Right kidney (tissue), 1 donor: ENCODE data around the gene MVB12B.

Source experiments
- DNase-seq: peaks from one replicate; pipeline ENCODE4 v3.0.0-alpha.2; 2016

The MVB12B gene

DNA sequence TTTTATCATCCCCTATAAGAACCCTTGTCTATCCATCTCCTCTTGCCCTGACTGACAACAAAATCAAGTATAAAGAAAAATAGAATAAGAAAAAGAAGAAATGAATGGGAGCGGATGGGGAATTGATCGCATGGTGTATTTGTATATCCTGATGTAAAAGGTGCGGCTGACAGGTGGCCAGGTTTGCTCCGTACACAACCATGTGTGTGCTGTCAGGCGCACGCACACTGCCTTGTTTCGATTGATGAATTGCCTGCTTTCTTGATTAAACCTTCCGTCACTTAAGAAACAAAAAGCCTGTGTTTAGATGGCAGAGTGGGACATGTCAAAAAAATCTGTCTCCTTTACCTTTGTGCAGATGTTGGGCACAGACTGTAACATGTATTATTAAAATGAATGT lies 102.6 kb downstream of the MVB12B start:
- no peak for DNase-seq

DNA sequence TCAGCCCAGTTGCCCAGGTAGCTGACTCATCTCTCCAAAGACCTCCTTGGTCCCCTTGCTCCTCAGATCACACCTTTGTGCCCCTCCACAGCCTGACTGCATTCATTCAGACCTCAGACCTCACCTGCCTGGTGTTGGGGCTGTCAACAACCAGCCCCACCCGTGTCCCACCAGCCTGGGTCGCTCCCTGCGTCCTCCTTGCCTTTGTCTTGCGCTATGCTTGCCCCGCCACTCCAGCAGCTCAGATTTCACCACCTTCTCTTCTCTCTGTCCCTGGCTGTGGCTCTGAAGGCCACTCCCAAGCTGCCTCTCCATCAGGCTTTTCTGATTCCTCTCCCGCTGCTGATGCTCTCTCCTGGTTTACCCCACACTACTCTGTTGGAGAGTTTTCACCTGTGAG lies 103.5 kb downstream of the MVB12B start:
- DNase-seq = no peak

DNA sequence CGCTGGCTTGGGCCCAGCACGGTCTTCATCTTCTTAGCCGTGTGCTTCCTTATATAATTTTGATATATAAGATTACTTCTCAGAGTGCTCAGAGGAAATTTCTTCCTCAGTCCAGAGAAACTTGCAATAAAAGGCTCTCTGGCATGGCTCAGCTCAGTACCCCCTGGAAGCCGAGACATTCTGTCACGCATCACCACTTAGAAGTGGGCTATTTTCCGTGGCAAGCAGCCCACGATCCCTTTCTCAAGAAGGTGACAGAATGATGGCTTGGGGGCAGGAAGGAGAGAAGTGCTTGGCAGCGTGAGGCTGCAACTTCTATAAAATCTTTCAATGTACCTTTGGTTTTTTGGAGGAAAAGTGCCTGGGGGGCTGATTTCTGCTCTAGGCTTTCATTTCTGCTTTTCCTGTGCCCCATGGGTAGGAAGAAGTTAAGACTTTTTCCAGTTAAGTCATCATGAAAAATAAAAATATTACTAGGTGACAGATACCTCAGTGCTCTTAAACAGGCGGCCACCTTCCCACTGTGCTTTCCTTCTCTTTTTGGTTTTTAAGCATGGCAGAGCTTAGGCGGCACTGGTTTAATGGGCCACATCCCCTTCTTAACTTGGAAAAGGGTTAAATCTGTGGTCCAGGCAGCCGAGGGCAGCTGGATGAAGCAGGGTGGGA lies 104.6 kb downstream of the MVB12B start:
- no peak for DNase-seq

DNA sequence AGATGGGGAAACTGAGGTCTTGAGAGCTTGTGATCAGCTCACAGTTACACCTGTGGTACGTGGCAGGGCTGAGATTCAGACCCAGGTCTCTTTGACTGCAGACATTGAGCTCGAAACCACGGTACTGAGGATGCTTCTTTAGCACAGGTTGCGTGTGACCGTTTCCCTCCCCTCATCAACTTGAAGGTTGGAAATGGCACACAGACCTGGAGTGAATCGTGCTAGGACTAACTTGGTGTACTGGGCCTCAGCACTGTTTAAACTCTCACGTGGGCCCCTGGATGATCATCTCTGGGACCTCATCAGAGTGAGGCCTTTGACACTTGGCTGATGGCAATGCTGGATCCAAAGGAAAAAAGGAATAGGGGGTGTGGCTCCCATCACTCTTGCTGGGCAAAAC lies 106.0 kb downstream of the MVB12B start:
- no peak for DNase-seq

DNA sequence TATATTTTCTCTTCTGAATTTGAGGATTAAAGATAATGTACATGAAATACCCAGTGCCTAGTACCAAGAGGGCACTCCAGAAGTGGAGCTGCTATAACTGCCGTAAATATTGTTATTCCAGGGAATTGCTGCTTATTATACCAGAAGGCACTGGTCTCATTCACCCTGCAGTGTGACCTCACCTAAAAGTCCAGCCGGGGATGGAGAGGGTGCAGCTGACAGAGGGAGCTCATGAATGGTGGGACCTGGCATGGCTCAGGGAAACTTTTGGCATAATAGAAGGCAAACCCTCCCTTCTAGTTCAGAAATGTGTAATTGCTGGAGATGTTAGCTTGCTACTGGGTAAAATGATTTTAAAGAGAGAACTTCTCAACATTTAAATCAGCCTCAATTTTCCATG lies 108.5 kb downstream of the MVB12B start:
- no peak for DNase-seq

DNA sequence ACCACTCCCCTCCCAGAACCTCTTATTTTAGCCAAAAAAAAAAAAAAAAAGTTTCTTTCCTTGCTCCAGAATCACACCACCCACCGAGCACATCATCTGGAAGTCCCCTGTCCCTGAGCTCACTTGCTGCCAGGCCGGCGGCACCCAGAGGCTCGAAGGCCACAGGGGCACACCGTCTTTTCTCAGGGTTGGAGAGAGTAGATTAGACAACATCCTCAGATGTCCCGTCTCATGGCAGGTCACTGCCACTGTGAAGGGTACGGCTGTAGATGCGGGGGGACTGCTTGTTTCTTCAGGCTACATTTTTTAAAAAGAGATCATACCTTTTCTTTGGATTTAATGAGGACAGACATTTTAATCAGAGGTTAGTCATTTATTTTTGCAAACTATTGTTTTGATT lies 109.0 kb downstream of the MVB12B start:
- DNase-seq = no peak

DNA sequence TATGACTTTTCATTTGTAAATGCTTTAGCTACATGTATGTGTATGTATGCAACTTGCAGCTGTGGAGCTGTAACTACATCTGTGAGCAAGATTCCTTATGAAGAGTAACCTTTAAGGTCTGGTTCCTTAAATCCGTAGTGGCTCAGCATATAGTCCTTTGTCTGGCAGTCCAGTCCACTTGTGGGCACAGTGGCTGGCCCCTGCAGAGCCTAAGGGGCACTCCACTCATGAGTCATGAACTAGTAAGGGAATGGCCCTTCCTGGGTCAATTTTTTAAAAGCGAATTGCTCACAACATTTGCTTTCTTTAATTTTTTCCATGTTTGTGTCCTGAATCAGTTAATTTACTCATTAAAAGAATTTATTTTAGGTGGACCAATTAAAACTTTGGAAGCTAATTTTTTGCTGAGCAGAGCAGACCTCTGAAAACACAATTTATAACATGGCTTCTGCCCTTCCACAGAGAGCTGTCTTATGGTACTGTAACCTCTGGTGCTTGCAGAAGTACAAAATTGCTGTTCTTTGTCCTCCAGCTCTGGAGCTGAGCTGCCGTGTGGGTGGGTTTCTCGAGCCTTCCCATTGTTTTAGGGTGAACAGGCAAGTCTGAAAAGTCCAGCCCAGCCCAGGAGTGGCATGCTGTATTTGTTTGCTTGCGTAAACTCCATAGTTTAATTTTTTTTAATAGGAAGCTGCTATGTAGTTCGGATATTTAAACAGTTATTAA lies 110.1 kb downstream of the MVB12B start:
- no peak for DNase-seq

DNA sequence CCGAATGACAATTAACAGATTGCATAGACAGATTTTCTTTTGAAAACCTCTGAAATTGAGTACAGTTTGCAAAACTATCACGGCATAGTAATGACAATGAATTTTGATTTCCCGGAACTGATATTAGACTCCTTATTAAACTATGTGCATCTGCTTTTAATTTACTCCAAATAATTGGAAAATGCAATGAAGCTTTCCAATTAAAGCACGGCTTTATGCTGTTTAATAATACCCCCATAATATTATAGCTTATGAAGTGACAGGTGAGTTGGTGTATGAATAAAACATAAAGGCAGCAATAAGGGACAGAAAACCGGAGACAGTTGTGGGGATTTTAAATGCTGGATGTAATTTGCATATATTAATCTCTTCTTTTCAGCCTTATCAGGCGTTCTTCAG lies 110.6 kb downstream of the MVB12B start:
- DNase-seq = no peak

DNA sequence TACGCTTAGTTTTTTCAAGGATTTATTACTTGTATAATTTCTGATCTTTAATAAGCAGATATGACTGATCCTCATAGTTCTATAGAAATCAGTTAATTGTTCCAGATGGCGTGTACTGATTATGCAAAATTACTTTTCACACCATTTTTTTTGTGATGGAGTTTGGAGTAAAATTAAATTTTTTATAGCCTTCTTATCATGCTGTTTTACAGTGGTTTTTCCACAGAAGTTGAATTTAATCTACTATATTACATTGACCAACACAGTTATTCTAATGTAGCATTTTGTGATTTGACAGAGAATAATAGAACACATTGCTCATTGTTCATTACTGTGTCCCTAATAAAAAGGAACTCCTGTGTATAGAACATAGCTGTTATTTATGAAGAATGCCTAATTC lies 111.1 kb downstream of the MVB12B start:
- no peak for DNase-seq

DNA sequence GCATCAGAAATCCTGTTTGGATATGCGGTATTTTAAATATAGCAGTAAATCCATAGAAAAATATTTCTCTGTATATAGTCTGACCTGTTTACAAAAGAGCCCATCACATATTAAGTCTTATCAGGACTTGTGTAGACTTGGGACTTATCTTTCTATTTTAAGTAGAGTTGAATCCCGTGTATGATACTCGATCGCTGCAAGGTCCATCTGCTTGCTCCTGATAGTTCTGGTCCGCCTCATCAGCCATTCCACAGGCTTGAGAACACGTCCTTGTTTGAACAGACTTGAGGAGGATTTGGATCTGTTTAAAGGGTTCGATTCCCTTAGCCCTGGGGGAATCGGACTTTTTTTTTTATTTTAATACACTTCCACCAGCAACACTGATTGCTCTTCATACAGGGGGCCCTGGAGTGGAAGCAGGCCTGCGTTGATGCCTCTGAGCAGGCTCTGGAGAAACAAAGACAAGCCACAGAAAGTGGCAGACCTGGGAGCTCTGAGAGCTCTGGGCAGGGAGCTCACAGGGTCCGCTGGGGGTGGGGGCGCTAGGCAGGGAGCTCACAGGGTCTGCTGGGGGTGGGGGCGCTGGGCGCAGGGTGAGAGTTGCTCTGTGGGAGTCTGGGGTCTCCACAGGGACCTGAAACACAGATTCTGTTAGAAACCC lies 112.2 kb downstream of the MVB12B start:
- no peak for DNase-seq

DNA sequence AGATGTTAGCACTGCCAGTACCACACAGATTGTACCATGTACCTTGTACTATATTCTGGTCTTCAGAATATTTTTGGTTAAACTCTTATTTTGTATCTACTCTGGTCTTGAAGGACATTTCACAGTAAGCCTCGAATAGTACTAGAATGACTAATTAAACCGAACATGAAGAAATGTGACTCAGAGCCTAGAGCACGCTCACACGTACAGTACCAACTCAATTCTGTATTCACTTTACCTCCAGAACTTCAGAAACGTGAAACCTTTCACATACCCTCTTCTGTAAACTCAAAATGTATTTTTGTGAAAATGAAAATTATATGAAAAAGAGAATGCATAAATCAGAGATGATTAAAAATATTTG lies 112.8 kb downstream of the MVB12B start:
- DNase-seq = no peak

DNA sequence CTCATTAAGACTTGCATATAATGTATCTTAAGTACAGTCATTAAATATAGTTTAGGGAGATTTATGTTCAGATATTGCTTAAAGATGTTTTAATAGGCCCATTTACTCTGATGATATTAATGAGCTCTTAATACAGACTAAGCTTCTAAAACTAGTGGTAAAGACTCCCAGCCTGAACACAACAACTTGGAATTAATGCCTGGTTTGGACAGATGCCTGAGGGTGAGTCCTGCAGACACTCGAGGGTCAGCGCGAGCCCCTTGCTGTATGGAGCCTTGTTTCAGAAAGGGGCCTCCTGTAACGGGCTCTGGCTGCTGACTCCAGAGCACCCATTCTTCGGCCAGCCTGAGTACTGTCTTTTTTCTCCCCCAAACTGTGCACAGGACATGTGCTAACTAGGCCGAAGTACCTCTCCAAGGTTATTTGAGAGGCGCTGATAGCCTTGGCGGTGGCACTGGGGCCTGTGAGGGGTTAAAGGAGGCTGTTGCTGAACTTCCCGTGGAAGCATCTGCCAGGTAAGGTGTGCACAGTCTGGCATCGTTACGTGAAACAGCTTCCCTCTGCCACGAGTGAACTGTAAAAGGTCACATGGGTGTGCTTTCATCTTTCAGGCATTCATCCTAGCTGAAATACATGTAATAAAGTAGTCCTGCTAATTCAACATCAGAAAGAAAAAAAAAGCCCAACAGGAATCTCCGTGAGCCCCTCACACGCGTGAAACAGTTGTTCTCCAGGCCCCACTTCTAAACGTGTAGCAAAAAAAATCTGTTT lies 113.4 kb downstream of the MVB12B start:
- DNase-seq = no peak

DNA sequence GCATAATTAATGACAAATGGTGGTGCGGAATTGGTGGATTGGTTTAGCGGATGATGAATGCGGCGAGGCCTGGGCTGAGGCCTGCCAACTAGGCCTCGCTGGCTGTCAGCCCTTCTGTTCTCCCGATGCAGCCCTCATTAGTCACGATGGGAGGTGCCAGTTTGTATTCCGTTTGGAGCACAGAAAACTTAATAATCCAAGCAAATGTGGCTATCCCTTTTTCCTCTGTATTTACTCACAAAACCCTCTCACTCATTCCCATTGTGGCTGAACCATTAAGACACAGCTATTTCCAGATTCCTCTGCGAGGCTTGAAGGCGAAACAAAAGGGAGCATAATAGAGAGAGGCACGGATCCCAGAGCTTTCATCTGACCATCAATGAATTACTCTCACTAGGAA lies 114.3 kb downstream of the MVB12B start:
- no peak for DNase-seq

DNA sequence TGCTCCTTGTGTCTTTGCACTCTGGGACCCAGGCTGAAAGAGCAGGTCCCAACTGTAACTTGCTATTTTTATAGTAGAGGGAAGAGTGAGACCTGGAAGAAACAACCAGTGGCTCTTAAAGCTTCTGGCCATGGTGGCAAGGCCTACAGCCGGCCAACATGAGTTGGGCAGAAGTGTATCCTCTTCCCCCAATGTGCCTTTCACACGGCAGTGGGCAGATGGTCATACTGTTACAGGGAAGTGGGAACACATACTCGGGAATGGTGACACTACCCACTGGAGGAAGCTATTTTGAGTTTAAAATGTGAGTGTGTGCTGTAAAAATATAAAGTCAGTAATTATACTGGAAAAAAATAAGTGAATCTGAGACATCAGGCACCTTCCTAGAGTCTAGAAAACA lies 116.0 kb downstream of the MVB12B start:
- DNase-seq = no peak

DNA sequence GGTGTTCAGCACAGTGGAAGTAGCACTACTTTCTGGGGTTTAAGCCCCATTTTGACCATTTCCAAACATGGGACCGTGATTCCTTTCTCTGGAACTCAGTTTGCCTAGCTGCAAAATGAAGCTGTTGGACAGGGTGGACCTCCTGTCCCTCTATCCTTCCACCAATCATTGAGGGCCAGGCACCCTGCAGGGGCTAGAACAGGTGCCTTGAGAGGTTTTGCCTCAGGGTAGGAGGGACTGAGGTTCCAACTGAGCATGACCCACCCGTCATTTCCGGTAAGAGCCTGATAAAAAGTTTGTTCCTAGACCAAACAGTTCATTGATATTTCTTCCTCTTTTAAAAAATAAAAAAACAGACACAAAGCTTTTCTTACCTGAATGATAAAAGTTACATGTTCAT lies 116.5 kb downstream of the MVB12B start:
- no peak for DNase-seq

DNA sequence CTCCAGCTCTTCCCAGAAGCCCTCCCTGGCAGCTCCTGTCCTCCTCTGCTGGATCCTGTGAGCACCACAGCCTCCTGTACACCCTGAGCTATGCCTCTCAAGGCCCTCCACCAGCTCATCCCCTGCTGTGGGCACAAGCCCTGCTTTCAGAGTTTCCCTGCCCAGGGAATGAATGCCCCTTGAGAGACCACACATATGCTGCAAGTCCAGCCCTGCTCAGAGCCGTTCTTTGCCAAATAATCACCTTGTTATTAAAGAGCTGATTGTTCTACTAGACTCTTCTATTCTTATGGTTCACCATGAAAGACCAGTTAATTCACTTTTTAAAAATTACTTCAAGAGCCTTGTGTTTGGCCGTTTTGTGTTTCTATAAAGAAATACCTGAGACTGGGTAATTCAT lies 121.5 kb downstream of the MVB12B start:
- no peak for DNase-seq

DNA sequence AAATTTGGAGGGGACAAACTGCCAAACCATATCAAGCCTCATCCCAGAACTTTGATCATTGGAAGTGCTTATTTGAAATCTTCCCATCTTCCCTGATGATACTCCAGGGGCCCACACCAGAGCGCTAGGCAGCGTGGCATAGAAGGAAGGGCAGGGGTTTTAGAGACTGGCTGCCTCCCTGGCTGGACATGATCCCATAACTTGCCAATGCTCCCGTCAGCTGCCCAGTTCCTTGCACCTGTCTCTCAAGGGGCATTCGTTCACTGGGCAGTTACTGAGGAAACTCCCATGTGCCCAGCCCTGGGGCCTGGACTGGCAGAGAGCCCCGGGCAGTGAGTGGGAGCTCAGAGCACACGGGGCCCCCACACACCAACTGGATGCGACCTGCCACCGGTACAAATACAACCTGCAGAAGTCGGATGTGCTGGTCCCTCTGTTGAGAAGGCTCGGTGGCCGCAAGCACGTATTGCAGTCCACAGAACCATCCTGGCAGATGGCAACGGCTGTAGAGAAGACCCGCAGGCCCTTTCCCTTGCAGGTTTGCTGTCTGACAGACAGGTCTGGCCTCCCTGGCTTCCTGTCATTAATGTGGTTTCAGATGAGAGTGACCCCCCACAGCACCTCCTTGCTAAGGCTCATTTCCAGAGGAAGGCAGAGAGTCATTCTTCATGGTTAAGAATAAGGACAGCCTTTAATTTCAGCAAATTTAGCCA lies 122.4 kb downstream of the MVB12B start:
- DNase-seq = no peak

DNA sequence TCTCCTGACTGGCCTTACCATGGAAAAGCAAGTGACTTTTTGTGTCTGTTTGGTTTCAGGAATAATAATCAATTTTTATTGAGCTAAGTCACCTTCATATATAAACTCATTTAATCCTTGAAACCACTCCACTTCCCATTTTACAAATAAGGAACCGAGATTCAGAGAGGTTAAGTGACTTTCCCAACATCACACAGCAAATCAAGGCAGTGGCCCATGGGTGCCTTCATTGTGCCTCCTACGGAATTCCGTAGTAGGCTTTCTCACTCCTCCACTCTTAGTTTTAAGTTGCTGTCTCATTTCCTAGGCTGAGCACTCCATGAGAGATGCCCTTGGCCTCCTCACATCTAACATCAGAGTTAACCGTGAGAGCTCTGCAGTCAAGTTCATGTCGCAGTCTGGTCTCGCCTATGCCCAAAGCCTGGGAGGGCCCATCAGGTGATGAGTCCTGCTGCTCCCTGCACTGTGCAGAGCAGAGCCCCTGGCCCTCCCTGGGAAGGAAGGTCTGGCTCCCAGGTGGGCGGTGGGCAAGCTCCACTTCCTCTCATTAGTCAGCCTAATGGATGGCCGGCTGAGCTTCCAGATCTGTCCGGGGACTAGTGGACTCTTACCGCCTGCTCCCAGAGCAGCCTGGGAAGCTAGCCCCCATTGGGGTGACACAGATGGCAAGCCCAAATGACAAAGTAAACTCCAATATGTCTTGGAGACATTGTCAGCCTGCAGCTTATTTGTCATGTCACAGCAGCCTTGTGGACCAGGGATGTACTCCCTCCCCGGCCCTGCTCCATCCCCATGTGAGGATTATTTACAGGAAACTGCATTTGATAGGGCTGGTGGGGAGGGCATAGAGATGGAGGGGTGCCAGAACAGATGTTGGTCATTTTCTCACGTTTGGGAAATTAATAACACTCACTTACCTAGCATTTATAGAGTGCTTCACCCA lies 123.4 kb downstream of the MVB12B start:
- DNase-seq = no peak

DNA sequence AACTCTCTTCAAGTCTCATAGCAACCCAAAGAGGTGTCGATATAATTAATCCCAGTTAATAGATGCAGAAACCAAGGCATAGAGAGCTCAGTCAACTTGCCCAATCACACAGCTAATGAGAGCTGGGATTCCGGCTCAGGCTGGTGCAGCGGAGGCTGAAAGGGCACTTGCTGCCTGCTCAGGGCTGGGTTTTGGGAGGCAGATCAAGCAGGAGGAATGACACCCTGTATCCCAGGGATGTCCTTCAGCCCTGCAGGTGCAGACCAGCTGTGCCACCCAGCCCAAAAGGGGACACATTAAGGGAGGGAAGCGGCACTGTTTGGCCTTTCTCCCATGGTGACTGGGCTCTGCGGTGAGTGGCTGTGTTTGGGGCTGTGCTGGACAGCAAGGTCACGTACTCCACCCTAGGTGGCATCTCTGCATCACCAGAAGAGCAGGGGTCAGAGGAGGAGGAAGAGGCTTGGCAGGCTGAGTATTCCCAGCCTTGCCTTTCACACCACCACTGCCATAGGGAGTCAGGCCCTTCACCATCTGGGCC lies 124.1 kb downstream of the MVB12B start:
- DNase-seq = no peak

DNA sequence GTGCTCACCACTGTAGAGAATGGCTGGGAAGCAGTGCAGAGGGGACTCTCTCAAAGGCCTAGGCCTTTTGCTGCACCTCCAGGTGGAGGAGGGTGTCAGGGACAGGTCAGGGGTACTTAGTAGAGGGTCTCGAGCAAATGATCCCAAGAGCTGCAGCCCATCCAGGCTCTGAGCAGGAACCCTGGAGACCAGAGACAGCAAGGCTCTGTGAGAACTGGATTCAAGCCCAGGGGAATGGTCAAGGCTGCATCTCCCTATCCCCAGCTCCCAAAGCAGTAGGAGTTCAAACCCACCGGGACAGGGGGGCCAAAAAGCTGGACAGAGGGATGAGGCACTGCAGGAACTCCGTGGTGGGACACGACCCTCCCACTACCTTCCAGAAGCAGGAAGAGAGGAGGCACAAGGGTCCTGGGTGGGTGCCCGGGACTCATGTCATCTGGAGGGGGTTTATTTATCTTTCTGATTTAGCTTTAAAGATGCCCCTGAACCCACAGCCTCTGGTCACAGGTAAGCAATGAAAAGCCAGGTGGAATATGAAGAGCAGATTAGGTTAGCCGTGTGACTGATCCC lies 124.8 kb downstream of the MVB12B start:
- no peak for DNase-seq

DNA sequence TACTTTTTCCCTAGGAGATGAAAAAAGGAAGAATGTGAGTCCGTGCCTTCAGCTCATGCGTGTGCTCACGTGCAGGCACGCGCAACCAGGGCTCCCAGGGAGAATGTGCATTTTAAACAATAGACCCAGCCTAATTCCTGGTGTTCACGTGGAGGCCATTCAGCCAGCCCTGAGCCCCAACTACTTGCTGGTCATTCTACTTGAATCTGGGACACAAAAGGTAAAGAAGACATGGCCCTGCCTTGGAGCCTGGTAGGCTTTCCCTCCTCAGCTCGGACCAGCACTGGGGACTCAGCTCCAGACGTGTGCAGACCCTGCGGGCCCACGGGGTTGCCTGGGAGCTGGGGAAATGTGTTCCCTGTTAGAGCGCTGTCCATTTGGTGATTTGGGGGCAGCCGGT lies 125.5 kb downstream of the MVB12B start:
- DNase-seq = no peak
